Heart left ventricle (tissue), 16 donors: Measurements from ENCODE around the gene AAMP. TPM values are rescaled to one million over a fixed set of nuclear protein-coding genes. Genes with fewer than 3 reads are reported as not detected.

ENCODE experiments used
- ATAC-seq, 4 donors: fragments of 200-7000 bp; cut with Tn5 transposase; one replicate each; pipeline ENCODE4 v1.9.1; 2020 to 2022; ENCODE audit warnings: moderate library complexity in 4 of 4, mild to moderate bottlenecking in 3 of 4, moderate number of reproducible peaks in 1 of 4
- DNase-seq, 5 donors: peaks; one replicate each; pipeline ENCODE4 v3.0.0-alpha.2; 2020
- H3K27ac ChIP-seq, 12 donors: fragments of 200-600 bp; sonication (generic) in 4 of 12; one replicate each; pipeline versions ENCODE4 v1.5.0 to v1.8.0; 2016 to 2022; ENCODE audit warnings: mild to moderate bottlenecking in 2 of 12
- H3K27me3 ChIP-seq, 9 donors: fragments of 200-600 bp; sonication (generic) in 2 of 9; one replicate each; pipeline versions ENCODE4 v1.5.1 to v1.8.0; 2016 to 2022; ENCODE audit warnings: mild to moderate bottlenecking in 3 of 9
- H3K36me3 ChIP-seq, 9 donors: fragments of 200-600 bp; sonication (generic) in 2 of 9; one replicate each; pipeline versions ENCODE4 v1.5.0 to v1.8.0; 2018 to 2022; ENCODE audit warnings: mild to moderate bottlenecking in 2 of 9
- H3K4me1 ChIP-seq, 12 donors: fragments of 200-600 bp; sonication (generic) in 4 of 12; one replicate each; pipeline versions ENCODE4 v1.5.0 to v1.8.0; 2016 to 2022; ENCODE audit warnings: mild to moderate bottlenecking in 3 of 12
- H3K4me3 ChIP-seq, 12 donors: fragments of 200-600 bp; sonication (generic) in 4 of 12; one replicate each; pipeline versions ENCODE4 v1.5.0 to v1.8.0; 2017 to 2022; ENCODE audit warnings: mild to moderate bottlenecking in 9 of 12, moderate library complexity in 4 of 12
- H3K9me3 ChIP-seq, 12 donors: fragments of 200-600 bp; sonication (generic) in 4 of 12; one replicate each; pipeline versions ENCODE4 v1.5.0 to v1.8.0; 2016 to 2022; ENCODE audit warnings: mild to moderate bottlenecking in 1 of 12
- CTCF ChIP-seq, 12 donors: fragments of 200-600 bp; sonication (generic) in 4 of 12; IDR thresholded peaks; one replicate each; pipeline versions ENCODE4 v1.5.0 to v1.8.0; 2018 to 2022; ENCODE audit warnings: antibody characterized with exemption in 12 of 12, mild to moderate bottlenecking in 5 of 12
- POLR2A ChIP-seq, 2 donors: fragments of 450-650 bp; IDR thresholded peaks; one replicate each; pipeline ENCODE4 v1.6.1; 2017; ENCODE audit warnings: antibody characterized with exemption in 2 of 2, mild to moderate bottlenecking in 2 of 2, moderate library complexity in 2 of 2
- WGBS, 4 donors: extraction: QIAGEN DNeasy Blood & Tissue Kit in 2 of 4; methylation state at CpG; one replicate each; pipeline versions ENCODE4 v1.1.5 to v1.1.7; 2013 to 2018; 5-methylcytosine and 5-hydroxymethylcytosine counted together
- intact Hi-C, 10 donors: fragments of 100-400 bp; cut with DNase I; formaldehyde crosslinking; loops; one replicate each; pipeline versions ENCODE4 v1.11.1 to v1.14.2; 2022
- polyA plus RNA-seq, 2 donors: library from polyadenylated mRNA; stranded (reverse); fragments of 200-250 nt; gene quantifications; one replicate each; pipeline ENCODE4 v1.2.3, GENCODE V29; 2013
- total RNA-seq, 9 donors: library from RNA; depleted of rRNA in 2 of 9; stranded (reverse); fragments of >200 nt in 2 of 9; fragmentation: NEBNext Ultra II Directional in 3 of 9; extraction: Animal tissue kit (Norgen Biotek cat#: 25700) in 3 of 9; gene quantifications; one replicate each; pipeline versions ENCODE4 v1.1.0 to v1.2.4, GENCODE V29; 2016 to 2023
- donor health status: ischemic (EF 13 %, LVEDD 7.1; RV severe dilation, severe dysfunction).
- donor health status: healthy with polysubstance abuse.
- donor health status: DM: no; HTN: yes; CAD: no.
- donor health status: DM: no; HTN: no; CAD: no.
- donor health status: ischemic (EF 25% LVEDD 6.9; RV normal size, moderate dysfunction).
- donor health status: ischemic (EF 25% LVEDD 5.7; RV mildly dilated, moderate dysfunction).
- donor health status: healthy.
- donor health status: DM: yes; HTN: yes; CAD: no.
- donor health status: ischemic (EF 35%, LVEDD 5.7; RV mildly dilated, moderate dysfunction).
- donor health status: nonischemic (EF 11% LVEDD 7.7; RV severe dilation, severe dysfunction).
- donor health status: DM: yes; HTN: yes; CAD: no.
- donor health status: PGD.
- donor health status: ischemic (EF 29% LVEDD 5.4; RV normal size, mild dysfunction).
- donor health status: nonischemic (EF 23%, LVEDD 6.1; RV moderate dilation, normal function).

AAMP gene
- total and polyA plus RNA-seq, 11 donors, result 51.6 to 150 (median 58.6) TPM

GRCh38 chr2:218296847-218297246 is 26.9 kb upstream of the AAMP start:
- no peak for DNase-seq
- 93 to 95% (median 94%) methylated on average over 7 of the region's 7 CpGs for WGBS, 4 donors
- intact Hi-C loops, result loop anchor here in 2 of 10 donors (10.0 kb wide), 1 partner anchor 168 kb away; no protein-coding TSS in a partner anchor
- H3K27me3 ChIP-seq, result no peaks in the 10 kb centered on the region
- ATAC-seq, result no peak
- no peaks in the 10 kb centered on the region for H3K9me3 ChIP-seq
- no peak overlapping the region for H3K4me3 ChIP-seq
- no peaks in the 10 kb centered on the region for H3K36me3 ChIP-seq
- H3K27ac ChIP-seq, result no peak overlapping the region
- H3K4me1 ChIP-seq, result peaks cover 0 to 34% (median 12%) of the 10 kb centered on the region in 12 donors
- TF ChIP-seq POLR2A (IDR thresholded peaks at IDR 0.05) (no peak), CTCF (IDR thresholded peaks at IDR 0.05) (no peak)

DNA sequence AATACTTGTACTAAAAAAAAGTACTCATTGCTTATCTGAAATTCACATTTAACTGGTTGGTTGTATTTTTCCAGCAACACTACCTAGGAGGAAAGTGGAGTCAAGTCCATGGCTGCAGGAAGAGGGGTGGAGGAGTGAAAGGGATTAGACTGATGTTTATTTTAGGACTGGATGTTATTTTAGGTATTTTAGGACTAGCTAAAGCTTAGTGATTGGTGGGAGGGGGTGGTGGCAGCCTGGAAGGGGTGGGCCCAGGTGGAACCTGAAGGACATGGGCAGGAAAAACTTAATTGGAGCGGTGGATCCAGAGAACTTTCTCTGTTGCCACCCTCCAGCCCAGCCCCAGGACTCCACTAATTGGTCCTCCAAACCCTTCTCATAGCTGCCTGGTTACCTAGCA is 26.3 kb upstream of the AAMP start:
- Histone ChIP-seq H3K4me1 (peaks cover 0 to 34% (median 15%) of the 10 kb centered on the region in 12 donors), H3K27me3 (no peaks in the 10 kb centered on the region), H3K4me3 (no peak overlapping the region), H3K9me3 (no peaks in the 10 kb centered on the region), H3K36me3 (no peaks in the 10 kb centered on the region), H3K27ac (no peak overlapping the region)
- 91 to 100% (median 95%) methylated on average over 1 of the region's 1 CpG for WGBS, 4 donors
- no peak for TF ChIP-seq CTCF (IDR thresholded peaks at IDR 0.05)
- TF ChIP-seq POLR2A (IDR thresholded peaks at IDR 0.05), result no peak
- no peak for DNase-seq
- no peak for ATAC-seq
- intact Hi-C loops, result loop anchor here in 2 of 10 donors (10.0 kb wide), 1 partner anchor 169 kb away; no protein-coding TSS in a partner anchor

DNA sequence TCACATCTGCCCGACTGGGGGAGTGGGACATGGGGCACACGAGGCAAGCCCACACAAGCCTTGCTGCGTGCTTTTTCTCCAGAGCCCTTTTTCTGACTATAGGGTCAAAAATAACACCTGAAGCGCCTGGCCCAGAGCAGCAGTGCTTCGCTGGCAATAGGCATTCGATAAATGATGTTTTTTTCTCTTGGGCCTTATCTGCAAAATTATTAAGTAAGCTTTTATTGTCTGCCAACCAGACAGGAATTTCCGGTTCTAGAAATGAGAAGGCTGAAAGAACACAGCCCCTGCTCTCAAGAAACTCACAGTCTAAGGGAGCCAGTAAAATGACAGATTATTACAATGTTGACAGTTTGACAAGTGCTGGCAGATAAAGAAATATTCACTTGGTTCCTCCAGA is 25.1 kb upstream of the AAMP start:
- Histone ChIP-seq H3K27ac (peak overlapping the region in 2 of 12 donors; percentile 8), H3K4me3 (no peak overlapping the region), H3K27me3 (no peaks in the 10 kb centered on the region), H3K4me1 (peaks cover 2 to 44% (median 25%) of the 10 kb centered on the region in 12 donors), H3K36me3 (no peaks in the 10 kb centered on the region), H3K9me3 (no peaks in the 10 kb centered on the region)
- 63 to 80% (median 67%) methylated on average over 7 of the region's 7 CpGs for WGBS, 4 donors
- TF ChIP-seq CTCF (IDR thresholded peaks at IDR 0.05) (no peak), POLR2A (IDR thresholded peaks at IDR 0.05) (no peak)
- intact Hi-C loops, result loop anchor here in 2 of 10 donors (10.0 kb wide), 1 partner anchor 170 kb away; no protein-coding TSS in a partner anchor
- DNase-seq, result no peak
- ATAC-seq, result no peak

- WGBS, 4 donors, result 86 to 94% (median 90%) methylated on average over 5 of the region's 5 CpGs
Observed at GRCh38 chr2:218294430-218295022, 24.6 kb upstream of the AAMP start.

More at GRCh38 chr2:218294430-218295022, 24.6 kb upstream of the AAMP start:
- Histone ChIP-seq H3K27me3 (no peaks in the 10 kb centered on the region), H3K4me3 (no peak overlapping the region), H3K9me3 (no peaks in the 10 kb centered on the region), H3K4me1 (peaks cover 2 to 49% (median 30%) of the 10 kb centered on the region in 12 donors), H3K36me3 (no peaks in the 10 kb centered on the region), H3K27ac (peak overlapping the region in 2 of 12 donors; percentile 8)
- intact Hi-C loops, result loop anchor here in 4 of 10 donors (5.0 to 10.0 kb wide), 4 partner anchors 73 to 173 kb away; no protein-coding TSS in a partner anchor
- no peak for TF ChIP-seq POLR2A (IDR thresholded peaks at IDR 0.05)
- TF ChIP-seq CTCF (IDR thresholded peaks at IDR 0.05), result no peak
- ATAC-seq, result no peak
- no peak for DNase-seq
